ENCODE data around the gene RIMS1. TPM values are rescaled to one million over a fixed set of nuclear protein-coding genes. Genes with fewer than 3 reads are reported as not detected.

Gene RIMS1
- total and polyA plus RNA-seq, 4 donors = 0.14 to 5.7 (median 1.6) TPM

DNA sequence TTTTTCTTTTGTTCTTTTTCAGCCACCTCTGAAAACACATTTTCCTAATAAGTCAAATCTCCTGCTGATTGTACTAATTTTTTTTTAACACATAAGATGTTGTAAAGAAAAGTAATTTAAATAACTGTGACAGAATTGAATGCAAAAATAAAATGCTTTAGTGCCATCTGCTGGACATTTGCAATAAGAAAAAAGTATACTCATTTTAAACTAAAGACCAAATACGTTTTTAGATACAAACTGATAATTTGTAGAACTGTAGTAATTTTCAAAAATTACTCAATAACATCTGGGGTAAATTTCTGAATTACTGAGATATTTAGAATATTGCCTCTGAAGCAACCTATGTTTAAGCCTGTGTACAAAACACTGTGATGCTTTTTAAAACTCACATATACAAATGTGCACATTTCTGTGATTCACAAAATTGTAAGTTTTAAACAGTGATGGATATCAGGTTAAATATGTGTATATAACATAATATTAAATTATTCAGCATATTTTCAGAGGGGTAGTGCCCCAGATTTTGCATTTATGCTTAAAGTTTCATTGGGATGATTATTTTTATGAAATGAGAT, 198.7 kb downstream of the RIMS1 start:
- Histone ChIP-seq H3K4me3 (no peak overlapping the region), H3K36me3 (ENCODE audit: control insufficient read depth in 4 of 4, insufficient read depth in 4 of 4, low read length in 4 of 4) (no peaks in the 10 kb centered on the region), H3K4me1 (ENCODE audit: control insufficient read depth in 5 of 5, insufficient read depth in 5 of 5, low read length in 5 of 5) (no peaks in the 10 kb centered on the region), H3K27me3 (ENCODE audit: control insufficient read depth in 3 of 3, insufficient read depth in 3 of 3, low read length in 2 of 3) (no peaks in the 10 kb centered on the region), H3K9me3 (ENCODE audit: control insufficient read depth in 4 of 4, insufficient read depth in 3 of 4, low read length in 3 of 4) (no peaks in the 10 kb centered on the region), H3K27ac (ENCODE audit: low read depth in 1 of 2, low read length in 1 of 2) (no peak overlapping the region), H3K9ac (ENCODE audit: insufficient read depth in 1 of 2, low read length in 2 of 2) (no peak overlapping the region)
- ATAC-seq (ENCODE audit: insufficient read depth, low FRiP score) (no peak), DNase-seq (peak in 2 of 3 donors; percentile 63)
- TF ChIP-seq, protein P1, sequence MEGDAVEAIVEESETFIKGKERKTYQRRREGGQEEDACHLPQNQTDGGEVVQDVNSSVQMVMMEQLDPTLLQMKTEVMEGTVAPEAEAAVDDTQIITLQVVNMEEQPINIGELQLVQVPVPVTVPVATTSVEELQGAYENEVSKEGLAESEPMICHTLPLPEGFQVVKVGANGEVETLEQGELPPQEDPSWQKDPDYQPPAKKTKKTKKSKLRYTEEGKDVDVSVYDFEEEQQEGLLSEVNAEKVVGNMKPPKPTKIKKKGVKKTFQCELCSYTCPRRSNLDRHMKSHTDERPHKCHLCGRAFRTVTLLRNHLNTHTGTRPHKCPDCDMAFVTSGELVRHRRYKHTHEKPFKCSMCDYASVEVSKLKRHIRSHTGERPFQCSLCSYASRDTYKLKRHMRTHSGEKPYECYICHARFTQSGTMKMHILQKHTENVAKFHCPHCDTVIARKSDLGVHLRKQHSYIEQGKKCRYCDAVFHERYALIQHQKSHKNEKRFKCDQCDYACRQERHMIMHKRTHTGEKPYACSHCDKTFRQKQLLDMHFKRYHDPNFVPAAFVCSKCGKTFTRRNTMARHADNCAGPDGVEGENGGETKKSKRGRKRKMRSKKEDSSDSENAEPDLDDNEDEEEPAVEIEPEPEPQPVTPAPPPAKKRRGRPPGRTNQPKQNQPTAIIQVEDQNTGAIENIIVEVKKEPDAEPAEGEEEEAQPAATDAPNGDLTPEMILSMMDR (IDR thresholded peaks at IDR 0.05; ENCODE audit: control extremely low read depth, extremely low read depth) = peak; percentile 5
- 4 to 11% methylated on average over 1 of the region's 1 CpG for WGBS, 2 donors

DNA sequence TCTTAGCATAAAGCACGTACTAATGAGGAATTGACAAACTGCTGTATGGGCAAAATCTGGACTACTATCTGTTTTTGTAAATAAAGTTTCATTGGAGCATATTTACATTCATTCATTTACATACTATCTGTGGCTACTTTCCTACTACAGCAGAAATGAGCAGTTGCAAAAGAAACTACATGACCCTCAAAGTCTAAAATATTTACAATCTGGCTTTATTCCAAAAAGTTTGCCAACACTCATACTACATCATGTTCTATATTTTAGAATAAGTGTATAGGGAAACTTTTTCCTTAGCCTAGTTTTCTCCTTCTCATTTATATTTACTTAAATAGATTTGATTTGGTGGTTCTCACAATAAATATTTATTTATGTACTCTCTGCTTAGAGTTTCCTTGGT, 208.2 kb downstream of the RIMS1 start:
- TF ChIP-seq, protein P1 (IDR thresholded peaks at IDR 0.05; ENCODE audit: control extremely low read depth, extremely low read depth) = no peak
- no peak for ATAC-seq (ENCODE audit: insufficient read depth, low FRiP score)
- no peaks in the 10 kb centered on the region for H3K4me1 ChIP-seq (ENCODE audit: control insufficient read depth in 5 of 5, insufficient read depth in 5 of 5, low read length in 5 of 5)
- H3K4me3 ChIP-seq = no peak overlapping the region
- H3K9me3 ChIP-seq (ENCODE audit: control insufficient read depth in 4 of 4, insufficient read depth in 3 of 4, low read length in 3 of 4) = no peaks in the 10 kb centered on the region
- 74 to 78% methylated on average over 1 of the region's 1 CpG for WGBS, 2 donors
- H3K36me3 ChIP-seq (ENCODE audit: control insufficient read depth in 4 of 4, insufficient read depth in 4 of 4, low read length in 4 of 4) = no peaks in the 10 kb centered on the region
- H3K27ac ChIP-seq (ENCODE audit: low read depth in 1 of 2, low read length in 1 of 2) = no peak overlapping the region
- H3K27me3 ChIP-seq (ENCODE audit: control insufficient read depth in 3 of 3, insufficient read depth in 3 of 3, low read length in 2 of 3) = no peaks in the 10 kb centered on the region
- H3K9ac ChIP-seq (ENCODE audit: insufficient read depth in 1 of 2, low read length in 2 of 2) = no peak overlapping the region
- DNase-seq = peak in 2 of 3 donors; percentile 55 to 64

DNA sequence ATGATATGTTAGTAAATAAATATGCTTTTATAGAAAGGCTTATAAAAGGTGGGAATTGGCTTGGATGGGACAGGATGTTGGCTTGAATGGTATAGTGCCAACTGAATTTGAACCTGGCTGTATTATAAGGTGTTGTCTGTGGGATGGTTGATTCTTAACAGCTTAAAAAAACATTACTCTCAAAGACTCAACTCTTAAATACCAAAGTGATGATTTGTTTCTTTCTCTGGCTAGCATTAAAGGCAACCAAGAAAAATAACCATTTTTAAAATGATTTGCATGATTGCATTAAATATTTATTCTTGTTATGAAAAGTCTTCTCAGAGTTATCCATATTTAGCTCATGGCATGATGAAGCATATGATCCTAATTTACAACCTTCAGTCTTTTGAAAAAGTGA, 216.2 kb downstream of the RIMS1 start:
- Histone ChIP-seq H3K36me3 (ENCODE audit: control insufficient read depth in 4 of 4, insufficient read depth in 4 of 4, low read length in 4 of 4) (no peaks in the 10 kb centered on the region), H3K27ac (ENCODE audit: low read depth in 1 of 2, low read length in 1 of 2) (no peak overlapping the region), H3K9ac (ENCODE audit: insufficient read depth in 1 of 2, low read length in 2 of 2) (no peak overlapping the region), H3K4me1 (ENCODE audit: control insufficient read depth in 5 of 5, insufficient read depth in 5 of 5, low read length in 5 of 5) (no peaks in the 10 kb centered on the region), H3K4me3 (no peak overlapping the region), H3K9me3 (ENCODE audit: control insufficient read depth in 4 of 4, insufficient read depth in 3 of 4, low read length in 3 of 4) (no peaks in the 10 kb centered on the region), H3K27me3 (ENCODE audit: control insufficient read depth in 3 of 3, insufficient read depth in 3 of 3, low read length in 2 of 3) (no peaks in the 10 kb centered on the region)
- no peak for DNase-seq
- TF ChIP-seq, protein P1 (IDR thresholded peaks at IDR 0.05; ENCODE audit: control extremely low read depth, extremely low read depth) = no peak
- no peak for ATAC-seq (ENCODE audit: insufficient read depth, low FRiP score)

DNA sequence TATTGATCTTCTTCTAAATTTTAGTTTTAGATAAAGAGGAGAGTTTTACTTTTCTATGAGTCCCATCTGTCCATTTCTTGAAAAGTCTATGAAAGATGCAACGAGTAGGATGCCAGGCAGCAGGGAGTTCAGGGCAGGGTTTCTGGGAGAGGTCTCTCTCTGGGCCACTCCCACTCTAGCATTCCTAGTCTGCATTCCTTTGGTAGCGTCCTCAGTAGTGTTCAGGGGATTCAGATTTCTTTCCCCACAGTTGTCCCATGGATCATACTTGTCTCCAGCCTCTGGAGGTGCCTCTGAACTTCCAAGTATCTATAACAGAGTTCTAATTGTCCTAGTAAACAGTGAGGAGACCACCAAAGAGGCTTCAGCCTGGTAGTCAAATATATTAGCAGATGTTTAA, 225.3 kb downstream of the RIMS1 start:
- TF ChIP-seq, protein P1 (IDR thresholded peaks at IDR 0.05; ENCODE audit: control extremely low read depth, extremely low read depth) = no peak
- no peak overlapping the region for H3K27ac ChIP-seq (ENCODE audit: low read depth in 1 of 2, low read length in 1 of 2)
- no peaks in the 10 kb centered on the region for H3K36me3 ChIP-seq (ENCODE audit: control insufficient read depth in 4 of 4, insufficient read depth in 4 of 4, low read length in 4 of 4)
- 54 to 69% methylated on average over 2 of the region's 2 CpGs for WGBS, 2 donors
- ATAC-seq (ENCODE audit: insufficient read depth, low FRiP score) (no peak), DNase-seq (no peak)
- H3K9ac ChIP-seq (ENCODE audit: insufficient read depth in 1 of 2, low read length in 2 of 2) = no peak overlapping the region
- H3K4me3 ChIP-seq = no peak overlapping the region
- H3K4me1 ChIP-seq (ENCODE audit: control insufficient read depth in 5 of 5, insufficient read depth in 5 of 5, low read length in 5 of 5) = no peaks in the 10 kb centered on the region
- H3K27me3 ChIP-seq (ENCODE audit: control insufficient read depth in 3 of 3, insufficient read depth in 3 of 3, low read length in 2 of 3) = no peaks in the 10 kb centered on the region
- no peaks in the 10 kb centered on the region for H3K9me3 ChIP-seq (ENCODE audit: control insufficient read depth in 4 of 4, insufficient read depth in 3 of 4, low read length in 3 of 4)
